Epithelial cell of esophagus (primary cell): ENCODE results near the gene TRMT5.

Experiments used
- DNase-seq: peaks from one replicate; pipeline ENCODE4 v3.0.0; 2010; ENCODE audit warnings: low read depth
- H3K4me3 ChIP-seq: 2 replicates; pipeline ENCODE4 v1.5.1; 2011; ENCODE audit warnings: mild to moderate bottlenecking, low read length, control low read depth
- CTCF ChIP-seq: IDR thresholded peaks from 2 replicates; pipeline ENCODE4 v1.5.1; 2011; ENCODE audit warnings: low read depth, mild to moderate bottlenecking, low read length, control low read depth, inconsistent platforms; ENCODE audit not compliant: insufficient read depth; ENCODE audit errors: missing control alignments

Gene TRMT5

GRCh38 chr14:60974090-60974651, 6.7 kb downstream of the TRMT5 start:
- H3K4me3 ChIP-seq: no peak overlapping the region
- TF ChIP-seq CTCF: no peak
- DNase-seq: no peak

DNA sequence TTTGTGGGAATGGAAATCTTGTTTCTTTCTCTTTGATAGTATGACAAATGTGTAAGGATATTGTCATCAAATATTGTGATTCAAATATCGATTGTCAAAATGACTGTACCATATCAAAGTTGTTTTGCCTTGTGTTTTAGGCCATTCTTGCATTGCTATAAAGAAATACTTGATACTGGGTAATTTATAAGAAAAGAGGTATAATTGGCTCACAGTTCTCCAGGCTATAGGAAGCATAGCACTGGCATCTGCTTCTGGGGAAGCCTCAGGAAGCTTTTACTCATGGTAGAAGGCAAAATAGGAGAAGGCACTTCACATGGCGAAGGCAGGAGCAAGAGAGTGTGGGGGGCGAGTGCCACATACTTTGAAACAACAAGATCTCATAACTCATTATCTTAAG, 7.8 kb downstream of the TRMT5 start:
- no peak for TF ChIP-seq CTCF
- no peak for DNase-seq

GRCh38 chr14:60972295-60972694, 8.6 kb downstream of the TRMT5 start:
- no peak for DNase-seq
- no peak for TF ChIP-seq CTCF
- H3K4me3 ChIP-seq: no peak overlapping the region

More for the DNA sequence above, 7.8 kb downstream of the TRMT5 start:
- H3K4me3 ChIP-seq: no peak overlapping the region

DNA sequence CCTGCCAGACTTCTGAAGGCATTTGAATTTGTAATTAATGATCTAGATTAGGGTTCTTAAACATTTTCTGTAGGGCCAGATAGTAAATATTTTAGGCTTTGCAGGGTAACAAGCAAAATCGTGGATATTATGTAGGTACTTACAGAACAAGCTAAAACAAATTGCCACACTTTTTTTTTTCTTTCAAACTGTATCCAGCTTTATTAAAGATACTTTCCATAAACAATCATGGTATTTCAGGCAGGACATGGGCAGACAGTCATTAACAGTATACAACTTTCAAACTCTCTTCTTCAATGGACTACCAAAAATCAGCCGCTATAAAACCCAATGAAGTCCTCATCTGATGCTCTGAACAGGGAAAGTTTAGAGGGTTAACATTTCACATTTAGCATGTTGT, 9.6 kb downstream of the TRMT5 start:
- no peak overlapping the region for H3K4me3 ChIP-seq
- no peak for DNase-seq
- TF ChIP-seq CTCF: no peak

GRCh38 chr14:60970146-60970545, 10.7 kb downstream of the TRMT5 start:
- TF ChIP-seq CTCF: no peak
- DNase-seq: peak; percentile 29
- H3K4me3 ChIP-seq: no peak overlapping the region

DNA sequence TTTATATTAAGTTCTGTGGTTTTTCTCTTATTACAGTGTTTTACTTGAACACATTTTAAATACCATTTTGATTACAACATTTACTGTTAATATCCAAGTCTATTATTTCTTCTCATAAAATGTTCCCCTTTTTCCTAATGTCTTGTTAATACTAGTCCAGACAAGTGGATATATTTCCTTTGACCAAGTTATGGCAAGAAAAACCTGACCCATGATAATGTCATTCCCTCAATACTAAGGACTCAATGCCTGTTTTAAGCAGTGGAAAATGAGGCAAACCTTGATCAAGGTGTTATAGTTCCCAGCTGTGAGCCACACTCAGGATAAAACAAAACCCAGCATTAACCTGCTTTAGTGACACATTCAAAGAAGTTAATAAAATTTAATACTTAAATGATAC, 12.2 kb downstream of the TRMT5 start:
- no peak for TF ChIP-seq CTCF
- DNase-seq: peak; percentile 54

GRCh38 chr14:60968099-60968498, 12.8 kb downstream of the TRMT5 start:
- no peak for TF ChIP-seq CTCF
- DNase-seq: peak; percentile 27
- H3K4me3 ChIP-seq: no peak overlapping the region

More for the DNA sequence above, 12.2 kb downstream of the TRMT5 start:
- H3K4me3 ChIP-seq: no peak overlapping the region
